Ureter (tissue), 1 donor: Measurements from ENCODE around the gene RFX7. TPM values are rescaled to one million over a fixed set of nuclear protein-coding genes. Genes with fewer than 3 reads are reported as not detected.
A peak's percentile ranks its signal among the peaks of the same experiment; 100 is the strongest.
"Not testable (repeated sequence)": the region's sequence is repeated elsewhere in the genome, so short reads cannot be mapped to it uniquely, and the experiment has no call there.

Source experiments
- DNase-seq: peaks from one replicate; pipeline ENCODE4 v3.0.0-alpha.2; 2020; ENCODE audit warnings: low spot score
- total RNA-seq: library from RNA; stranded (reverse); gene quantifications from one replicate; pipeline ENCODE4 v1.2.4, GENCODE V29; 2023
- donor health status: DM: yes; HTN: yes; CAD: no.

The RFX7 gene
- 36.0 TPM for total RNA-seq

DNA sequence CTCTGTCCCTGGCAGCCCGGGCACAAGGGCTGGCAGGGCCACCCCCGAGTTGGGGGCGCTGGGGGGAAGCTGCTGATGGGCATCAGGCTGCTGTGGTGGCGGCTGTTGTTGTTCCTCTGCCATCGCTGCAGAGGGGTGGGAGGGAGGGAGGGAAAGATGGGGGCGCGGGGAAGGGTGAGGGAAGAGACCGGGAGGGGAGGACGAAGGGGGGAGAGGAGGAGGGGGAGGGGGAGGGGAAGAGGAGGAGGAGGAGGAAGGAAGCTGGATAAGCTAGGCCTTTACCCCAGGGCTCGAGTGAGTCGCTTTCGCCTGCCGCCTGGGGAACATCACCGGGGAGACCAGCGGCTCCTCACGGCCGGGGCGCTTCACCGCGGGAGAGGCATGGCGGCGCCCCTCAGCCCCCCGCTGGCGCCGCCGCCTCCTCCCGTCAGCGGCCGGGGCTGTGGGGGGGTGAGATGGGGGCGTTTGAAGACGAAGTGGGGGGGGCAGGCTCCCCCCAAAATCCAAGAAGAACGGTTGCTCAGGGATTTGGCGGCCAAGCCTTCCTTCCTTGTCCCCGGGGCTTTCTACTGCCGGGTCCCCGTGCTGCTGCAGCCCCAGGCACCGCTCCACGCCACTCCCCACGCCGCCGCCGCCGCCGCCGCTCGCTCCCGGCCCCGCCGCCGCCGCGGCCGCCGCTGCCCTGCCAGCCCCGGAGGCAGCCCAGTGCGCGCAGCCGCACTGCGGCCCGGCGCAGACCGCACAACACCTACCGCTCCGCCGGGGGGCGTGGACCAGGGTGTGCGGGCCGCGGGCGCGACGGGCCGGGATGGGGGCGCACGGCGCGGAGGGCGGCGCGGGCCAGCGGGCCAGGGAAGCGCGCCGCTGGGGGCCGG lies at the start of gene RFX7:
RFX7 (minus strand) TSS at position 717 of the 875 bp plus-strand sequence; CDS start at position 123, 594 bp downstream.
- DNase-seq: peak; percentile 65

DNA sequence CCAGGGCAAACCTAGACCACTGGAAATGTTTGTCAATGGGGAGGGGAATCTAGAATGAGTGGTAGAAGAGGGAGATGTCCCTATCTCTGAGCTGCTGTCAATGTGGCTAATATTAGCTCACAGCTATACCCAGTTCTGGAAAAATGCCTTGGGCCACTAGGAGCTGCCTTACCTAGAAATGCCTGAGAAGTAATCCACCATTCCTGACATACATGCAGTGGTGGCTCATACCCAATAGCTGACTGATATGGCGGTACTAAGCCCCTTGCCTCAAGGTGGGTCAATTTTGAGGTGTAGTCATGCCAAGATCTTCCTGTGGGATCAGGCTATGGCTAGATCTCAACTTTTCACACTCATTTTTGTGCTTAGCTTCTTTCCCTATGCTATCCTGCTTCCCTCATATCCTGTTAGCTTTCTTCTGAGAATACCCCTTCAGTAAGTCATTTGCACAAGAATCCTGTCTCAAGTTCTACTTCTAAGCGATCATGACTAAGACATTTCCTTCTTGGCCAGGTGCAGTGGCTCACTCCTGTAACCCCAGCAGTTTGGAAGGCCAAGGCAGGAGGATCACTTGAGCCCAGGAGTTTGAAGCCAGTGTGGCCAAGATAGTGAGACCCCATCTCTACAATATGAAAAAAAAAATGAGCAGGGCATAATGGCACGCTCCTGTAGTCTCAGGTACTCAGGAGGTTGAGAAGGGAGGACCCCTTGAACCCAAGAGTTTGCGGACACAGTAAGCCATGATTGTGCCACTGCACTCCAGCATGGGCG lies 49.1 kb upstream of the RFX7 start:
- no peak for DNase-seq

DNA sequence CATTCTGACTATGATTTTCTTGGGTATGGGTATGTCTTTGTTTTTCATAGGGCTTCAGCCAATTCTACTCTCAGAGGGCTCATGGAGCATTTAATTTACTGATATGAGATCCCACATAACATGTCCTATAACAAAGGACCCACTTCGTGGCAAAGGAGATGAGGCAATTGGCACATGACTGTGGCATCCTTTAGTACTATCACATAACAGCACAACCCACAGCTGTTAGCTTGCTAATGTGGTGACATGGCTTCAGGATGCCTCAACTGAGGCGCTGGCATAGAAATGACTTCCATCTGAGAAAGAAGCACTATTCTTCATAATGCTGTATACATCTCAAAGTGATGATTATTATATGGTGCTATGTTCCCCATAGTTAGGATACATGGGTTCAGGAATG lies 48.1 kb upstream of the RFX7 start:
- DNase-seq: no peak

DNA sequence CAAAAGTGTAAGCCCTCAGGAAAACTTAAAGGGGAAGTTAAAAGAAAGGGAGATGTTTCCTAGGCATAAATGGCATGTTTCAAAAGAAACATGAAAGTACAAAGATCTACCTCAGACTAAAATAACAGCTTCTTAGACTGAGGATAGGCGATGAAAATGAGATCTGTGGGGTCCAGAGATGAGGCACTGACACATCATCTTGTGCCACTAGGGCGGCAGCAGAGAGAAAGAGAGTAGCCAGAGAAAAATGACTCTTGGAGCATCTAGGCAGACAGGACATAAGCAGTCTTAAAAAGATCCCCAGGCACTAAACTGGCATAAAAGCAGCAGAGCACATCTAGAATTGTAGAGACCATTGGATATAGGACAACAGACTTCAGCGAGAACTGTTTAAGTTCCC lies 42.5 kb upstream of the RFX7 start:
- no peak for DNase-seq

DNA sequence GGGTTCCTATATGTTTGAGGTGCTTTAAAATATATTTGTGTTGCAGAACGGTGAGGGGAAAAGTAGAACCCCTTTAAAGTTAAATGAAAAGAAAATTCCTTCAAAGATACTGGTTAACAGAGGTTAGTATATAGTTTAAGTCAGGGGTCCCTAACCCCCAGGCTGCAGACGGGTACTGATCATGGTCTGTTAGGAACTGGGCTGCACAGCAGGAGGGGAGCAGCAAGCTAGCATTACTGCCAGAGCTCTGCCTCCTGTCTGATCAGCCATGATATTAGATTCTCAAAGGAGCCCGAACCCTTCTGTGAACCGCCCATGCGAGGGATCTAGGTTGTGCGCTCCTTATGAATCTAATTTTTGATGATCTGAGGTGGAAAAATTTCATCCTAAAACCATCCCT lies 37.5 kb upstream of the RFX7 start:
- no peak for DNase-seq

DNA sequence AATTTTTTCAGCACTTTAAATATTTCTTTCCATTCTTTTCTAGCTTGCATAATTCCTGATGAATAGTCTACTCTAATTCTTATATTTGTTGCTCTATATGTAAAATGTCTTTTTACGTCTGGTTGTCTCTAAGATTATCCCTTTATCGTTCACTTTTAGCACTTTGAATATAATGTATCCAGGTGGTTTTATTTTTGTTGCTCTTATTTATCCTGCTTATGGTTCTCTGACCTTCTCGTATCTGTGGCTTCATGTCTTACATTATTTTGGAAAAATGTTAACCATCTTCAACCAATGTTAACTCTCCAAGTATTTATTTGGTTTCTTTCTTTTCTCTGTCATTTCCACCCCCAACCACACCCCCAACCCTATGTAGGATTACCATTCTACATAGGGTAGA lies 30.0 kb upstream of the RFX7 start:
- DNase-seq: no peak

DNA sequence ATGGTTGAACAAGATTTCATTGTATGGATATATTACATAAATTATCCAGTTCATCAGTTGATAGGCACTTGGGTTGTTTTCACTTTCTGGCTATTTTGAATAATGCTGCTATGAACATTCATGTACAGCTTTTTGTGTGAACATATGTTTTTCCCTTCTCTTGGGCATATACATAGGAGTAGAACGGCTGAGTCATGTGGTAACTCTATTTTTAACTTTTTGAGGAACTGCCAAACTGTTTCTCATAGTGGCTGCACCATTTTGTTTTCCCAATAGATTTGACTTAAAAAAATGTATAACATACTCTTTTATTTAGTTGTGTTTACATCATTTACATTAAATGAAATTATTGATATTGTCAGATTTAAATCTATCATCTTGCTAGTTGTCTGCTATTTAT lies 28.8 kb upstream of the RFX7 start:
- no peak for DNase-seq

DNA sequence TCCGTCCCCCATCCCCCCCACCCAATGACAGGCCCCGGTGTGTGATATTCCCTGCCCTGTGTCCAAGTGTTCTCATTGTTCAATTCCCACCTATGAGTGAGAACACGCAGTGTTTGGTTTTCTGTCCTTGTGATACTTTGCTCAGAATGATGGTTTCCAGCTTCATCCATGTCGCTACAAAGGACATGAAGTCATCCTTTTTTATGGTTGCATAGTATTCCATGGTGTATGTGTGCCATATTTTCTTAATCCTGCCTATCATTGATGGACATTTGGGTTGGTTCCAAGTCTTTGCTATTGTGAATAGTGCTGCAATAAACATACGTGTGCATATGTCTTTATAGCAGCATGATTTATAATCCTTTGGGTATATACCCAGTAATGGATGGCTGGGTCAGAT lies 22.8 kb upstream of the RFX7 start:
- DNase-seq: not testable (repeated sequence)

DNA sequence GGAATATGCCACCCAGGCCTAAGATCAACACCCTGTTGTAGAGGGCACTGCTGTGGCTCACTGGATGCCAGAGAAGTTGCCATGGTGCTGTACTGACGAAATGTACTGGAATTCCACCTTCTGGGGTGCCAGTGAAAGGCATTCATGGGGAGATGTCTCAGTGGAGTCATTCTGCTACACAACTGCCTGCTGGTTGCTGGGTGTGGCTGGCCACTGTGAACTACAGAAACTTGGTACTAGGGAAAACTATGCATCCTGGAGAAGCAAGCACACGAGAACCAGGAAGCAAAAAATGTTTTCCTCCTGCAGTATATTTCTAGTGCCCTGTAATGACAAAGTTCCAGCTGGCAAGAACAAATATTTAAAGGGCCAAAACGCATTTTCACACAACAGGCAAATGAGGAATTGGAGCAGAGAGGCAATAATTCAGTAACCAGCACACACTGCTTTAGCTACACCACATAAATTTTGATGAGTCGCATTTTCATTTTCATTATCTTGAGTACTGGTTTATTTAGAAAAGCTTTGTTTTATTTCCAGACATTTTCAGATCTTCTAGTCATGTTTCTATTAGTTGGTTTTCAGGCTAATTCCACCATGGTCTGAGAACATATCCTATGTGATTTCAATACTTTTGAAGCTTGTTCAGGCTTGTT lies 18.3 kb upstream of the RFX7 start:
- DNase-seq: no peak

DNA sequence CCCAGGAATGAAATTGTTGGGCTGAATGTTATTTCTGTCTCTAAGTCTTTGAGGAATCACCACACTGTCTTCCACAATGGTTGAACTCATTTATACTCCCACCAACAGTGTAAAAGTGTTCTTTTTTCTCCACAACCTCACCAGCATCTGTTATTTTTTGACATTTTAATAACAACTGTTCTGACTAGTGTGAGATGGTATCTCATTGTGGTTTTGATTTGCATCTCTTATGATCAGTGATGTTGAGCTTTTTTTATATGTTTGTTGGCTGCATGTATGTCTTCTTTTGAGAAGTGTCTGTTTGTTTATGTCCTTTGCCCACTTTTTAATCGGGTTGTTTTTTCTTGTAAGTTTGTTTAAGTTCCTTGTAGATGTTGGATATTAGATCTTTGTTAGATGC lies 13.6 kb upstream of the RFX7 start:
- not testable (repeated sequence) for DNase-seq

DNA sequence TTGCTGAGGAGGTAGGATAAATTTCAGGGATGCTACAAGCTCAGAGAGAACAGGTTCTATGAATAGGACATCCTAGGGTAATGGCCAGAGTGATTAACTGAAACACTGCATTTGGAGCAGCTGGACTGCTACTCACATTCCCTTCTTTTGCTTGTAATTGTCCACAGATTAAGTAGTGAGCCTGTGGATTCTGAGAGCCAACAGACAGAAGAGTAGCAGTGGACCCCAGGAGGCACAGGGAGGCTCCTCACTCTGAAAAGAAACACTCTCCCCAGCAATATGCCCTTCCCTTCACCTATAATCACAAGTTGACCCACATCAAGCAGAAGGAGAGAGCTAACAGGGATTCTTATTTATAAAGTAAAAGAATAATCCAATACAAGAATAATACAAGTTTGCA lies 10.6 kb upstream of the RFX7 start:
- DNase-seq: no peak

DNA sequence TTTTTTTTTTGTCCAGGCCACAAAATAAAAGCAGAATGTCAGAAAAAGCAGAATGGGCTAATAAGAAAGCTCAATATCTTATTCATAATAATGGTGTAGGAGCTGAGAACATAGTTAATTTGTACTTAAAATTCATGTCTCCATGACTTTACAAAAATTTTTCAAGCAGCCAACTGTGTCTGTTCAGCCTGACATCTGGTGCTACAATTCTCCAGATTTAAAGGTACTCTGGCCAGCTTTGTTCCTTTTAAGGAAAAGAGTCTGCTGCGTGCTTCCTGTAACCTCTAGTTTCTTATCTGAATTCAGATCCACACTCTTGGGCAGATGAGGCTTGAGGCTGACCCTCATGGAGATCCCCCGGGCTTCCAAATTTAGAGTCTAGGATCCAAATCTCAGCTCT lies 8.7 kb upstream of the RFX7 start:
- no peak for DNase-seq

DNA sequence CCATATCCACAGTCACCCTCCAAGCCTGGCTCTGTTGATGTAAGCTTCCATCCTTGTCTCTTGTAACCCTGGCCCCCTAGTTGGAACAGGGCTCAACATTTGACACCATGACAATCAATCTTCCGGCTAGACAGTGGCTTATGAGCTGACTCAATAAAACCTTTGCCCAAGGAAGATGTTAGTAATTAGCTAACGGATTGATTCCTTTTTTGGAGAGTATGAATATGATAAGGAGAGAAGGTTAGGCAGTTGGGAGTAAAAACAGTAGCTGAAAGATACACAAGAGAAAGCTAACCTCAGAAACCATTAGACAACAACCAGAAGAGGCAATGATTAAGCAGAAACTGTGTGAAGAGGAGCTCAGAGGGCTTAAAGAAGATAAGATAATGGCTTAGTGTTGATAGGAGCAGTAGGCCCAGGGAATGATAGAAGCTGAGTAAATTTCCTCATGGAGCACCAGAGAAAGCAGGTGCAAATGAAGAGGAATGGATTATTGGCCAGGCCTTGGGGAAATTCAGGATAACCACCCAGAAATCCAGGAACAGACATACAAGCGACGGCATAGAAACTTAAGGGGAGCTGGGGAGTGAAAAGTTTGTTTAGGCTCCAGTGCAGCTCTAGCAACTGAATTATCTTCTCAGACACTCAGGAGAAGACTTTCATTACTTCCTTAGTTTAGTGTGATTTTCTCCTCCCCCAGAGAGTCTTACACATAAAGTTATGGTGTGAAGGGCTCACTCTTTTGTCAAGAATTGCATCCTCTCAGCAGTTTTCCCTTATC lies 7.8 kb upstream of the RFX7 start:
- DNase-seq: no peak

DNA sequence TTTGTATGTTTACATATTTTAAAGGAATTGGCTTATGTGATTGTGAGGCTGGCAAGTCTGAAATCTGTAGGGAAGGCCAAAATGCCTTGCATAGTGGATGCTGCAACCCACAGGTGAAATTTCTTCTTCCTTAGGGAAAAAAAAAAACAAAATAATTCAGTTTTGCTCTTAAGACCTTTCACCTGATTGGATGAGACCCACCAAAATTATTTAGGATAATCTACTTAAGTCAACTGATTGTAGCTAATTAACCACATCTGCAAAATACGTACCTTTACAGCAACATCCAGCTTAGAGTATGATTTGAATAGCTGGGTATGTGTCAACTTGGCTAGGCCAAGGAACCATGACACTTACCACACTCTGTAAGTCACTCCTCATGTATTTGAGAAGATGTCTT lies 6.9 kb upstream of the RFX7 start:
- DNase-seq: no peak

DNA sequence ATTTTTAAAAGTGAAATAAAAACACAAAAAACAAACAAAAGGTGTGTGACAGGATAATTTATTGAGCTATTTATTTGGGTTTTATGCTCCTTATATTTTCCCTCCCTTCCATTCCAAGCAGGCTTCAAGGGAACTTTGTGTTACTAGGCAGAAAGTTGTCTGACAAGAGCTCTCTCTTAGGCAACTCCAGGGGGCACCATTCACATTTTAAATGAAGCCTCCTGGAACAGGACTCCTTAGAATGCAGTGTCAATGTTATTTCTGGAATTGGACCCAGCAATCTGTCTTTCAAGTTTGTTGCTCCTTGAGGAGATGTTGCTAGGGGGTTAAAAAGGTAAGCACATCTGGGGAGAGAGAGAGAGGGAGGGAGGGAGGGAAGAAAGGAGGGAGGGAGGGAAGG lies 5.4 kb upstream of the RFX7 start:
- no peak for DNase-seq

DNA sequence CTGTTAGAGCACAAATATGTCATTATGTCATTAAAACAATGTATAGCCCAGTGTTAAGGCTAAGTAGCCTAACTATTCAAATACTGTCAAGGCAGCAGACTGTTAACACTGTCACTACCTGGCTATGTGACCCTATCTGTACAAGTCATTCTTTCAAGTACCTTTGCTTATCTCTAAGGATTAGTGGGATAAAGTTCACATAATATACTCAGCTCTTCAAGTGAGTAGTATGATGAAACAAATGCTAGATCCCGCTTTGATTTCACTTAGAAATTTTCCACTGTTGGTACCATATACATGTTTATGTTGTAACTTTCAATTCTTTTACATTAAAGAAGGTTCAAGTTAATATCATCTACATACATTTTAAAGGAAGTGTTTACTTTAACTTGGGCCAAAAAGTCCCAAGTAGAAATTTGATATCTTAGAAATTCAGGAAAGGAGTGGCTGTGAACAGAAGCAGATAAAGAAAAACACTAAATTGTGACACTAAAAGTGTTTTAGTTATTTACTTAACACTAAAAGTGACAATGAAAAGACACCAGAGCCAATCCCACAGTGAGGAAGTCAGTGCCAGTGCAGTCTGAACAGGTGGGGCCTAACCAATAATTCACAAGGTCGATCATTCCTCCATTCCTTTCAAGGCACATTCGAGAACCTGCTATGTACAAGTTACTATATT lies 4.8 kb upstream of the RFX7 start:
- DNase-seq: no peak

DNA sequence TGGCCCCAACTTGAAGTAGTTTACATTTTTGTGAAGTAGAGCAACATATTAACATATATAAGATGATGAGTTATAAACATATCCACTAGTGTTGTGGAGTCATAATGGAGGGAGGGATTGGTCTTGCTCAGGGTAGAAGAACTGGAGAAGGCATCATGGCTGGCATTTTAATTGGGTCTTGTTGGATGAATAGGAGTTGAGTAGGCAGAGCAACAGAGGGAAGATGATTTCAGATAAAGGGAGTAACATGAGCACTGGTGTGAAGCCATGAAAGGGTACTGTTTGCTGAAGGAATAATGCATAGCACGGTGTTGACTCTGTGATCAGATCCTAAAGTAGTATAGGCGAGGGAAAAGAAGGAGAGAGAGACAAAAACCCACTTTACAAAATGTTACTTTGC lies 3.6 kb upstream of the RFX7 start:
- no peak for DNase-seq

DNA sequence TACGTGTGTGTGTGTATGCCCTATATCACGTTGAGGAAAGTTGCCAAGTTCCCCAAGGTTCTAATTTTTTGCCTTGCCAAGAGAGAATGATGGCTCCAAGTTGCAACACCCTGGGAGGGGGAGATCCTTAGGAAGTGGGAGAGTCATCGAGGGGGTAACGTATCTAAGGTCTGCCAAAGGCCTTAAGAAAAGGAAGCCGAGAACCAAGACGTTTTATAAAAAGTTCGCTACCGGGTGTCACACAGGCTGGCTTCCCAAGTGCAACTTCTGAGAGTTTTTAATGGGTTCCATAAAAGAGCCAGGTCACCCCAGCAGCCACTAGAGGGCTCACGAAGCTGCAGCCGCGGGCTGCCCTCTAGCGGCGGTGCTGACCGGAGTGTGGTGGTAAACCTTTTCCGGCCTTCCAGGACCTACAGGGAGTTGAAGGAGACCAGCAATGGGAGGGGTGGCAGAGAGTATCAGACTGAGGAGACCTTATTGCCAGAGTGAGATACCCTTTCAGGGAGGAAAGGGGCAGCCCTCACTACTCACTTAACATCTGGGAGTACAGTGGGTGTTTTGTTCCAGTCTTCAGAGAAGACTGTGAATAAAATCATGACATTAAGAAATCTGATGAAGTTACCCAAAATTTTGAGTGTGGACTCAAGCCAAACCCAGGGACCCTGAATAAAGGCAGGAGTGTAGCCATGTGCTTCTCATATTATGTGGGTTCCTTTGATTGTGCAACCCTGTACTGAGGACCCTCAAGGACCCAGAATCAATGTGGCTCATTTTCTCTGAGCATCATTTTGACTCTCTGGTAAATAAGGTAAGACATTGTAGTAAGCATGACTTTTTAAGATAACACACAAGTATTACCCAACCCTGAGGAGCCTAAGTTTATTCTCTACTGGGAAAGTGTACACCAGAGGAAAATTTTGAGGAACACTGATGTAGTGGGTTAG lies 2.5 kb upstream of the RFX7 start:
- DNase-seq: peak; percentile 90

DNA sequence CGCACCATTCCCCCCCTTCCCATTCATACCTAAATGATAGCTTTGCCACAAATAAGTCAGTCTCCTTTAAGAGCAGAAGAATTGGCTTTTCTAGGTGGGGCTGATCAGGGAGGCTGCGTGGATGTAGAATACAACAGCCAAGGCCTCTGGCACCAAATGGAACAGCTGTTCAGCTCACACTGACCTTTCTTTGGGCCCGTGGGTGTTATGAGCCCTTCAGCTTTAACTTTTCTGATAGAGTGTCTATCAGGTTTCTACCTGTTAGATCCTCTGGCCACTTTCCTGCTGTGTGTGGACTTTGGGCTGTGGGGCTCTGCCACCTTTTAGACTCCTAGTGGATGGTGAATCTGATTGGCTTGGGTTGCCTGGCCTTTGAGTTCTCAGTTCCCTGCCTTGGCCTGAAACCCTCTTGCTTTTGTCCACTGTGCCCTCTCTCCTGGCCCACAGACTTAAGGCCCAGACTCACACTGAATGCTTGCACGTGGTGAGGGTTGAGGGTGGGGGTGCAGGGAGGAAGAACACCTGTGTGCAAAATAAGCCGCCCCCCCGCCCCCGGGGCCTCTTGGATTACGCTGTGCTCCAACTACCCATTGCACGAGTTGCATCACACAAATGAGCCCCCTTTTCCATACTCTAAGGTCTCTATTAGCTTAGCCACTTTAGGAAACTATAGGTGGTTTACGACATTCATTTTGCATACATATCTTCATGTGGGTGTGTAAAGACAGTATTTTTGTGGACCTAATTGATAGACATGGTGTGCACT lies 1.3 kb upstream of the RFX7 start:
- DNase-seq: peak; percentile 46
